ENCODE measurements around the gene SUPT4H1.

The SUPT4H1 gene

GRCh38 chr17:58365185-58365979 is 13.4 kb upstream of the SUPT4H1 start:
- Histone ChIP-seq H3K9me3 (ENCODE audit: control insufficient read depth, low read length) (no peaks in the 10 kb centered on the region), H3K4me1 (ENCODE audit: control insufficient read depth, insufficient read depth, low read length, poor library complexity, severe bottlenecking) (no peaks in the 10 kb centered on the region), H3K4me3 (ENCODE audit: insufficient read depth, low read depth, low read length, poor library complexity, severe bottlenecking) (no peak overlapping the region), H3K27me3 (replicated peaks; ENCODE audit: control insufficient read depth, insufficient read depth, low read length, poor library complexity, severe bottlenecking) (no peaks in the 10 kb centered on the region), H3K27ac (ENCODE audit: insufficient read depth, low read length, poor library complexity, severe bottlenecking) (no peak overlapping the region), H3K36me3 (ENCODE audit: control insufficient read depth, insufficient read depth, low read length) (peaks cover 3% of the 10 kb centered on the region)
- DNase-seq, result no peak

DNA sequence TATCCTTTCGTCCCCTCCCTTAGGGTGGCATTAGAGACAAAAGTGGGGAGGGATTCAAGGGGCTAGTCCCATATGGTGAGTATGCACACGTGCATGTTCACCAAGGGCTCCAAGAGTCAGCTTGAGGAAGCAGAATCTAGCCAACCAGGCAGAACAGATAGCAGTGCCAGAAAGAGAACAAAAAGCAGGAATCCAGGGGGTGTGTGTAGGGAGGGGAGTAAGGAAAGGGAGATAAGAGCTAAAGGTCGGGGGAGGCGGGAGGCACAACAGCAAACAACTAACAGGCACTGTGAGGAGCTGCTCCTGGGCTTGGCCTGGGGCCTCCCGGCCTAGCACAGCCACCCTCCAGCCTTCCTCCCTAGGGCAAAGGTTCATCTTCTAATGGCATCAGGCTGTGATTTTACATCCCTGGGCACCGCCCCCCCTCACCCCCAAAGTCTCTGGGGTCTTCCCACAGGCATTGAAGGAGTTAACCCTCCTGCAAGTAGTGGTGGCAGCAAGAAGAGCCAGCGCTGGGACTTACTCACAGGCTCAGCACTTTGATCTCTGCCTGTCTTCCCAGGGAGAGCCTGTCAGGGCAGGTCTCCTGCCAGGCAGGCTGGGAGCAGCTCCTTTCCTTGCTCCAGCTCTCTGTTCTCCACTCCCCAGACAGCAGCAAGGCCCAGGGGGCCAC is 12.4 kb upstream of the SUPT4H1 start:
- no peak overlapping the region for H3K27ac ChIP-seq (ENCODE audit: insufficient read depth, low read length, poor library complexity, severe bottlenecking)
- DNase-seq, result no peak

GRCh38 chr17:58363457-58364185 is 11.6 kb upstream of the SUPT4H1 start:
- peaks cover 3% of the 10 kb centered on the region for H3K36me3 ChIP-seq (ENCODE audit: control insufficient read depth, insufficient read depth, low read length)

More for the DNA sequence above, 12.4 kb upstream of the SUPT4H1 start:
- Histone ChIP-seq H3K9me3 (ENCODE audit: control insufficient read depth, low read length) (no peaks in the 10 kb centered on the region), H3K36me3 (ENCODE audit: control insufficient read depth, insufficient read depth, low read length) (peaks cover 3% of the 10 kb centered on the region), H3K4me1 (ENCODE audit: control insufficient read depth, insufficient read depth, low read length, poor library complexity, severe bottlenecking) (no peaks in the 10 kb centered on the region), H3K4me3 (ENCODE audit: insufficient read depth, low read depth, low read length, poor library complexity, severe bottlenecking) (no peak overlapping the region), H3K27me3 (replicated peaks; ENCODE audit: control insufficient read depth, insufficient read depth, low read length, poor library complexity, severe bottlenecking) (no peaks in the 10 kb centered on the region)

DNA sequence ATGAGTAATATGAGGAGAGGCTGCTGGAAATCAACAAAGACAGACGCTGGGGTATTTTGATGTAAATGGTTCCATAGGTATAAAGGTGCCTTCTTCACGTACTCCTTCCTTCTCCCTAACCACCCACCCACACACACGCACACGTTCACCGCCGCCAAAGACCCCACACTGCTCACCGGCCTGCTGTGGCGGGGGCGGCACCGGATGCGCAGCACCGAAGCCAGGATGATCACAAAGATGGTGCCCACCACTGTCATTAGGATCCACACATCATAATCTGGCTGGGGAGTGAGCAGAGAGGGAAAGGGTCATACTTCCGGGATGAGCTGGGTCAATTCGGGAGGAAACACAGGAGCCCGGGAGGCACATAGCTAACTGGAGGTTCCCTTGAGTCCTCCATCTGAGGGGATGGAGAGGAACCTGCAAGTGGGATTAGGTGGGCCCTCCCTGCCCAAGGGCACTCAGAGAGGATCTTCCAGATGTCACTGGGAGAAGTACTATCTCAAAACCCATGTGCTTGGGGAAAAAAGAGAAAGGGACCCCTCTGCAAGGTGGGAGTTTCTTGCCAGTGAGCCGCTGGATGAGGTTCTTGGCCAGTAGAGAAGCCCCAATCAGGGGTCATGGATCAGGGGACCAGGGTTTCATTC is 10.5 kb upstream of the SUPT4H1 start:
- no peaks in the 10 kb centered on the region for H3K27me3 ChIP-seq (replicated peaks; ENCODE audit: control insufficient read depth, insufficient read depth, low read length, poor library complexity, severe bottlenecking)
- H3K36me3 ChIP-seq (ENCODE audit: control insufficient read depth, insufficient read depth, low read length), result peaks cover 3% of the 10 kb centered on the region
- no peak for DNase-seq
- no peaks in the 10 kb centered on the region for H3K9me3 ChIP-seq (ENCODE audit: control insufficient read depth, low read length)
- H3K27ac ChIP-seq (ENCODE audit: insufficient read depth, low read length, poor library complexity, severe bottlenecking), result no peak overlapping the region
- H3K4me3 ChIP-seq (ENCODE audit: insufficient read depth, low read depth, low read length, poor library complexity, severe bottlenecking), result no peak overlapping the region
- H3K4me1 ChIP-seq (ENCODE audit: control insufficient read depth, insufficient read depth, low read length, poor library complexity, severe bottlenecking), result no peaks in the 10 kb centered on the region

More at GRCh38 chr17:58363457-58364185, 11.6 kb upstream of the SUPT4H1 start:
- Histone ChIP-seq H3K4me3 (ENCODE audit: insufficient read depth, low read depth, low read length, poor library complexity, severe bottlenecking) (no peak overlapping the region), H3K9me3 (ENCODE audit: control insufficient read depth, low read length) (no peaks in the 10 kb centered on the region), H3K4me1 (ENCODE audit: control insufficient read depth, insufficient read depth, low read length, poor library complexity, severe bottlenecking) (no peaks in the 10 kb centered on the region), H3K27me3 (replicated peaks; ENCODE audit: control insufficient read depth, insufficient read depth, low read length, poor library complexity, severe bottlenecking) (no peaks in the 10 kb centered on the region), H3K27ac (ENCODE audit: insufficient read depth, low read length, poor library complexity, severe bottlenecking) (no peak overlapping the region)
- DNase-seq, result no peak

GRCh38 chr17:58360296-58361063 is 8.5 kb upstream of the SUPT4H1 start:
- Histone ChIP-seq H3K4me1 (ENCODE audit: control insufficient read depth, insufficient read depth, low read length, poor library complexity, severe bottlenecking) (no peaks in the 10 kb centered on the region), H3K36me3 (ENCODE audit: control insufficient read depth, insufficient read depth, low read length) (peaks cover 3% of the 10 kb centered on the region), H3K27me3 (replicated peaks; ENCODE audit: control insufficient read depth, insufficient read depth, low read length, poor library complexity, severe bottlenecking) (no peaks in the 10 kb centered on the region), H3K9me3 (ENCODE audit: control insufficient read depth, low read length) (no peaks in the 10 kb centered on the region), H3K4me3 (ENCODE audit: insufficient read depth, low read depth, low read length, poor library complexity, severe bottlenecking) (no peak overlapping the region), H3K27ac (ENCODE audit: insufficient read depth, low read length, poor library complexity, severe bottlenecking) (no peak overlapping the region)
- DNase-seq, result no peak

DNA sequence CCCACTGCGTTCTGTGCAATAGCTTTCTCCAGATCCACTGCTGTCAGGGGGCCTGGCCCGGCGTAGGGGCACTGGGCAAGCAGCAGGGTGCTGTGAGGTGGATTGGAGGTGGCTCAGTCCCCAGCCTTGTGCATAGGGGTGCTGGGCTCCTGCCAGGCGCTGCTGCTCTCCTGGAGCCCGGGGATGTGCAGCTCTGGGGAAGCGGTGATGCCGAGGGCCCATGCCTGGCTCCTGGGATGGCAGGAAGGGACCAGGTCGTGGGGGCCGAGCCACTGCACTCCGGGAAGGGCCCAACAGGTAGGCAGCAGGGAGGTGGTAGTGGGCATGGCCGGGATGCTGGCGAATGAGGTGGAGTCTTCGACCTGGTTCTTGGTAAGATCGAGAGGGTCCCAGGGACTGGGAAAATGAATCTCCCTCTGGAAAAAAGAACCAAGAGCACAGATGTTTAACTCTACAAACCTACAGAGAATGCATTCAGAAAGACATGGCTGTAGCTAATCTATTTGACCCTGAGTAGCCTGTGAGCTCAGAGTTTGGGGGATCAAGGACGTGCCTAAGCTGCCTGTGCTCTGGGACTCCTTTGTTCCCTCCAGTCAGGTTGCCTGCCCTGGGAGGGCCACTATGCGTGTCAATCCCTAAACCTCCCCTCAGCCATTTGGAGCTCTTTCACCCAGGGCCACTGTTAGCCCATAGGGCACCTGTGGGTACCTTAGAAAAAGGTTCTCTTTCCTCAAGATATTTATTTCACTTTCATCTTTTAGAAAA is 6.6 kb upstream of the SUPT4H1 start:
- Histone ChIP-seq H3K4me3 (ENCODE audit: insufficient read depth, low read depth, low read length, poor library complexity, severe bottlenecking) (no peak overlapping the region), H3K4me1 (ENCODE audit: control insufficient read depth, insufficient read depth, low read length, poor library complexity, severe bottlenecking) (no peaks in the 10 kb centered on the region), H3K9me3 (ENCODE audit: control insufficient read depth, low read length) (no peaks in the 10 kb centered on the region), H3K27ac (ENCODE audit: insufficient read depth, low read length, poor library complexity, severe bottlenecking) (no peak overlapping the region), H3K36me3 (ENCODE audit: control insufficient read depth, insufficient read depth, low read length) (peaks cover 3% of the 10 kb centered on the region), H3K27me3 (replicated peaks; ENCODE audit: control insufficient read depth, insufficient read depth, low read length, poor library complexity, severe bottlenecking) (no peaks in the 10 kb centered on the region)
- DNase-seq, result no peak

DNA sequence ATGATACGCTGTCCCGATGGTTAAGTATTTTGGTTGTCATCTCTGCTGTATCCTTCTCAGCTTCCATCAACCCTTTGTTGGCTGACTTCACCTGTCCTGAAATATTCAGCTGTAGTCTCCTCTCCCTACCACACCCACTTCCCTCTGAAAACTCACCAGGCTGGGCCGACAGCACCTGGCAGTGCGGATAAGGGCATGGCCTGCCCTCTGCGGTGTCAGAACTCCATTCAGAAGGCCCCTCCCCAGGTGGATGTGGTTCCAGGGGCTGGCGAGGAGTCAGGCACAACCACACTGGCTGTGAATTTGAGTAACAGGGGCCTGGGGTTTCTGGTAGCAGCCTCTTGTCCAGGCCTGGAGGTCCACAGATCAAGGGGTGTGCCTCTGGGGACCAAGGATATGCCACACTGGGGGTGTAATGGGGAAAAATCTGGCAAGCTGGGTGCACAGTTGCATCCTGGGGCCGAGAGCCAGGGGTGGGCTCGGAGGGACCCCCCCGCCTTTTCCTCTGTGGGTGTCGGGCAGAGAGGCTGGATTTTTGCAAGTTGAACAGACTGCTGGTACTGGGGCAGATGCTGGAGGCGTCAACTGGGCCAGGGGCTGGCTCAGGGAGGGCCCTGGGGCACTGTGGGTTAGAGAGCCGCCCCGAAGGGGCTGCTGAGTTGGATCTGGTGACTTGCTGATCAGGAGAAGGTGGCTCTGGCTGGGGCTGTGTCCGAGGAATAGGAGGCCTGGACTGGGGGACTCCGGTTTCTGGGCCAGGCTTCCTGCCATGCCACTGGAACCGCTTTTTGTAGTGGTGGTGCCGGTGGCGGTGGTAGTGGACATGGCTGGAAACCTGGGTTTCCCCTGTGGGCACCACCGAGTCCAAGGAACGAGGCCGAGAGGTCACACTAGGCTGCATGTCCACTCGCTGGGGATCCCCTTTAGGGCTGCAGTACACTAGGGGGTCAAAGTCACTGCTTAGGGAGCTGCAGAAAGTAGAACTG is 5.6 kb upstream of the SUPT4H1 start:
- Histone ChIP-seq H3K4me3 (ENCODE audit: insufficient read depth, low read depth, low read length, poor library complexity, severe bottlenecking) (no peak overlapping the region), H3K27me3 (replicated peaks; ENCODE audit: control insufficient read depth, insufficient read depth, low read length, poor library complexity, severe bottlenecking) (no peaks in the 10 kb centered on the region), H3K9me3 (ENCODE audit: control insufficient read depth, low read length) (no peaks in the 10 kb centered on the region), H3K27ac (ENCODE audit: insufficient read depth, low read length, poor library complexity, severe bottlenecking) (no peak overlapping the region), H3K36me3 (ENCODE audit: control insufficient read depth, insufficient read depth, low read length) (peaks cover 3% of the 10 kb centered on the region), H3K4me1 (ENCODE audit: control insufficient read depth, insufficient read depth, low read length, poor library complexity, severe bottlenecking) (peaks cover 8% of the 10 kb centered on the region)
- no peak for DNase-seq

GRCh38 chr17:58356231-58356630 is 4.2 kb upstream of the SUPT4H1 start:
- H3K9me3 ChIP-seq (ENCODE audit: control insufficient read depth, low read length), result no peaks in the 10 kb centered on the region
- peaks cover 15% of the 10 kb centered on the region for H3K4me1 ChIP-seq (ENCODE audit: control insufficient read depth, insufficient read depth, low read length, poor library complexity, severe bottlenecking)
- H3K27me3 ChIP-seq (replicated peaks; ENCODE audit: control insufficient read depth, insufficient read depth, low read length, poor library complexity, severe bottlenecking), result no peaks in the 10 kb centered on the region
- no peaks in the 10 kb centered on the region for H3K36me3 ChIP-seq (ENCODE audit: control insufficient read depth, insufficient read depth, low read length)
- DNase-seq, result no peak
- H3K4me3 ChIP-seq (ENCODE audit: insufficient read depth, low read depth, low read length, poor library complexity, severe bottlenecking), result no peak overlapping the region
- no peak overlapping the region for H3K27ac ChIP-seq (ENCODE audit: insufficient read depth, low read length, poor library complexity, severe bottlenecking)
